Right lobe of liver (tissue), 4 donors: ENCODE data around the gene ANLN.

Experiments used
- CTCF ChIP-seq, 4 donors: fragments of 200-600 bp in 3 of 4; fragments of 450-650 bp in 1 of 4; IDR thresholded peaks; one replicate each; pipeline versions ENCODE4 v1.5.1 to v1.8.0; 2016 to 2022; ENCODE audit warnings: antibody characterized with exemption in 4 of 4, mild to moderate bottlenecking in 2 of 4
- POLR2A ChIP-seq: fragments of 450-650 bp; IDR thresholded peaks from one replicate; pipeline ENCODE4 v1.6.1; 2017; ENCODE audit warnings: antibody characterized with exemption, mild to moderate bottlenecking
- donor health status: DM: no; HTN: no; CAD: no.
- donor health status: DM: no; HTN: no; CAD: no.
- donor health status: DM: no; HTN: yes; CAD: no.

GRCh38 chr7:36441344-36442022 lies 51.8 kb downstream of the ANLN start:
- peak in 2 of 4 donors; percentile 5 to 18 for TF ChIP-seq CTCF (IDR thresholded peaks at IDR 0.05)
- TF ChIP-seq POLR2A, result no peak
